Measurements from ENCODE around the gene EPB41L1.

Gene EPB41L1

DNA sequence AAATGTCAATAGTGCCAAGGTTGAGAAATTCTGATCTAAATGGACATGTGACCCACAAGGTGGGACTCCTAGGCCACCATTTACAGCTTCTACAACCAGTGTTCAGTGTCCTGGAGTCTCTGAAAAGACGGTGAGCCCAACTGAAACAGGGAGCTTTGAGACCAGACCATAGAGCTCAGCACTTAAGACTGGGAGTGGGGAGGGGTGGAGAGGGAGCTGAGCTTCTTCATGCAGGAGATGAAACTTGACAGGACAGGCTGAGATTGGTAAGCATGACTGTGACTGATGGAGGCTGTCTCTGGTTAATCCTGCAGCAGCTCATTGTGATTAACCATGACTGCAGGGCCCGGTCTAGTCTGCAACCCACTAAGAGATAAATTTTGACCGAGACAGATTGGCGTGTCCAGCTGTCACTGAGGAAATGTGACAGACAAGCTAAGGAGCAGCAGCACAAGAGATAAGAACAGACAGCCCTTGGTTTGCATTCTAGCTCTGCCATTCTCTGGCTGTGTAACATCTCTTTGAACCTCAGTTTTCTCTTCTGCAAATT lies 80.3 kb downstream of the EPB41L1 start:
- no peak for DNase-seq

DNA sequence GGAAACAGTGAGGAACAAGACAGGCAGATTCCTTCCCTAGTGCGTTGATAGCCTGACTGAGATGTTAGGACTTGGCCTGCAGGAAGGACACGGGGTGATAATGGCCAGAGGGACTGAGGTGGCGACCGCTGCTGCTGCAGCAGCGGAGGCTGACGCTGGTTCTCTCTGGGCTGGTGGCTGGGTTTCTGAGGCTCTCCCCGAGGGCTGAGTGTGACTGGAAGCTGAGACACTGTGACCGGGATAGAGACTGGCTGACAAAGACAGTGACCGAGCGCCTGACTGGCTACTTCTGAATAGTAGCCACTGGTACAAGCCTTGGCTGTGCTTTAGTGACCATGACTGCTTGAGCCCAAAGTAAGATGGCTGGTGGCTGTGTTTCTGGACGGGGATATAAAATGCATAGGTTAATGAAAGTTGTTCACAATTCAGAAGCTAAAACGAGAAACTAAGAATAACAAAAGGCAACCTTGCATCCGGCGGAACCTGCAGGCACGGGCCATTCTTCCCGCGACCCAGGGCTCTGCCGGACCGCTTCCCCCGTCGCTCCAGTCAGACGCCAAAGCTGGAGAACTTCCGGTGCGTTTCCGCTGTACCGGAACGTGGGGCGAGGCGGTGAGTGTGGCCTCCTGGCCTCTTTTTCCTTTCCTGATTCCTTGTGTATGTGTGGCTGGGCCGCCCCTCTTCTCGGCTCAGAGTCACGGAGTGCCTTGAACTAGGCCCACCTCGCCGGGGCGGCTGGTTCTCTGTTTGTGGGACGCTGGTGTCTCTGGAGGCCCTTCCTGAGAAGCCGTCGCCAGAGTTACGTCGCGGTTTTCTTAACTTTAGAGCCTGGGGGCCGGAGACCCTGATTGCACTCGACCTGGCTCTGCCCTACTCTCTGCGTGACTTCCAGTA lies 81.6 kb downstream of the EPB41L1 start, which contains the start of gene AAR2:
Gene AAR2, plus strand, starts transcription at position 587 of the 894 bp plus-strand sequence. CDS start 3,391 bp downstream, outside the sequence.
- peak; percentile 75 to 84 for DNase-seq

DNA sequence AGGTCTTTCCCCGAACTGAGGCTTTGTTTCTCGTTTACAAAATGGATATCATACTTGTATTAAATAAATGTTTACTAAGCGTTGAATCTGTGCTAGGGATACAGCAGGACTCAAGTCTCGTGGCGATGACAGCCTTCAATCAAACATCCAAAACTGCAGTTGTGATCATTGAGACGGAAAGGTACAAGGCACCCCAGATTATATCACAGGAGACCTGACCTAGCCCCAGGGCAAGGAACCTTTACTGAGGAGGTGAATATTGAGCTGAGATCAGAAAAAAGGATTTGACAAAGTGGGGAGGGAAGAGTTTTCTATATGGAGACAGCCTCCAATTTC lies 82.2 kb downstream of the EPB41L1 start:
- no peak for DNase-seq

DNA sequence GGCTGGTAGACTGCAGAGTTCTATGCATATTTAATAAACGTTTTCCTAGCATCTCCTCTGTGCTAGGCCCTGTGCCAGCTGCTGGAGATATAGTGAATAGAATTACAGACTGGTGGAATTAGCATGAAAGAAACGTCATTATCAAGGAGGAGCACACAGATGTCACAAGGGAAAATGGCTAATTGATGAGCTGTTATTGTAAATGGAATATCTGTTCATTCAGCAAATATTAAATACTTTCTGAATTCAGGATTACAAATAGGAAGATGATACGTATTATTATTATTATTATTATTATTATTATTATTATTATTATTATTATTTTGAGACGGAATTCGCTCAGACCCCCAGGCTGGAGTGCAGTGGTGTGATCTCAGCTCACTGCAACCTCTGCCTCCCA lies 82.9 kb downstream of the EPB41L1 start:
- no peak for DNase-seq

DNA sequence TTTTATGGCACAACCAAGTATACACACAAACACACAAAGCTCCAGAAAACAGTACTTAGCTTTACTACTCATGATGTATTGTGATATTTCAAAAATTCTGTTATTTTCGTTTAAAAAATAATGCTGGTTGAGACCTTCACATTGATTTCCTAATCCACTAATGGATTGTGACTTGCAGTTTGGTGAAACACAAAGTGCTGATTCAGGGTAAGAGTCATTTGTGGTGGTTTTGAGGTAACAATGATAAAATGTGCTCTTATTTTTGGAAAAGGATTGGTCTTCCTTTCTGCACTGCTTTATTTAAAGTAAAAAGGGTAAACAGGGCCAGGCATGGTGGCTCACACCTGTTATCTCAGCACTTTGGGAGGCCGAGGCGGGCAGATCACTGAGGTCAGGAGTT lies 83.6 kb downstream of the EPB41L1 start:
- DNase-seq: no peak

DNA sequence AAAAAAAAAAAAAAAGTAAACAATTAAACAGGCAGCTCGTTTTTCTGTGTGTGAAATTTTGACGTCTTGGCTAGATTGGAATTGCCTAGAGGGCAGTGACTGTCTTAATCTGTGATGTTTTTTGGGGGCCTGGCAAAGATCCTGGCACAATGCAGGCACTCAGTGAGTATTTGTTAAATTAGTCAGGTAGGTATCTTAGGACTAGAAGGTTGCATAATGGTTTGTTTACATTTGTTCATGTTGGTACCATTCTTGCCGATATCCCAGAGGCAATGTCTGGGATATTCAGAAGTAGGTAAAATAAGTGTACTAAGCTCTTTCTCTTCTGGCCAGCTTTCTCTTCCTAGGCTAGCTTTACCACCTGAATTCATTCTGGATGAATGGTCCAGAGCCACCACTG lies 84.2 kb downstream of the EPB41L1 start:
- no peak for DNase-seq

DNA sequence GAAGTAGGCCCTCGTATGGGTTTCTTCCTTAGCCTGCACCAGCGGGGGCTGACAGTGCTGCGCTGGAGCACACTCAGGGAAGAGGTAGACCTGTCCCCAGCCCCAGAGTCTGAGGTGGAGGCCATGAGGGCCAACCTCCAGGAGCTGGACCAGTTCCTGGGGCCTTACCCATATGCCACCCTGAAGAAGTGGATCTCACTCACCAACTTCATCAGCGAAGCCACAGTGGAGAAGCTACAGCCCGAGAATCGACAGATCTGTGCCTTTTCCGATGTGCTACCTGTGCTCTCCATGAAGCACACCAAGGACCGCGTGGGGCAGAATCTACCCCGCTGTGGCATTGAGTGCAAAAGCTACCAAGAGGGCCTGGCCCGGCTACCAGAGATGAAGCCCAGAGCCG lies 85.5 kb downstream of the EPB41L1 start:
- no peak for DNase-seq

DNA sequence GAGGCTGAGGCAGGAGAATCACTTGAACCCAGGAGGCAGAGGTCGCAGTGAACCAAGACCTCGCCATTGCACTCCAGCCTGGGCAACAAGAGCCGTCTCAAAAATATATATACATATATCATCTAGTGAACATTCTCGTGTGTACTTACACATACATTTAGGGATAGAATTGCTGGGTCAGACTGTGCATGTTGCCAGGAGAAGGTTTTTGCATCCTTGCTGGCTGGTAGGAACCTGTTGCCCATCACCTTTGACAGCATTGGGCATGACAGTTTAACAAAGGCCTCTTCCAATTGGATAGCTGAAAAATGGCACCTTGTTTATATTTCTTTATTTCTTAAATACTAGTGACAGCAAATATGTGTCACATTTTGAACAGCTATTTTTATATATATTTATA lies 87.1 kb downstream of the EPB41L1 start:
- DNase-seq: no peak

DNA sequence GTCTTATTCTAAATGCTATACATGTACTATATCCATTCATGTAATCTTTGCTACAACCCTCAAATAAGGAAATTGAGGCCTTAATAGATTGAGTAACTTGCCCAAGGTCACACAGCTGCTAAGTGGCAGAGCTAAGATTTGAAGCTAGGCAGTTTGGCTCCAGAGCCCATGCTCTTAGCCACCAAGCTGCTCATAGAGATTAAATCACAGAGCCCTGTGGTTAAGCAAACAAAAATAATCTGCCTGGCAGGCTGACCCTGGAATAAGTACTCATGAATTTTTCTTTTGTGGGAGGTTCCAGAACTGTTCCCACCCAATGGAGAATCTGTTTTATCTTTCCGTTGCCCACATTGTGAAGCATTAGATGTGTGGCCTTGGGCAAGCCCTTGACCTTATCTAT lies 89.2 kb downstream of the EPB41L1 start:
- no peak for DNase-seq

DNA sequence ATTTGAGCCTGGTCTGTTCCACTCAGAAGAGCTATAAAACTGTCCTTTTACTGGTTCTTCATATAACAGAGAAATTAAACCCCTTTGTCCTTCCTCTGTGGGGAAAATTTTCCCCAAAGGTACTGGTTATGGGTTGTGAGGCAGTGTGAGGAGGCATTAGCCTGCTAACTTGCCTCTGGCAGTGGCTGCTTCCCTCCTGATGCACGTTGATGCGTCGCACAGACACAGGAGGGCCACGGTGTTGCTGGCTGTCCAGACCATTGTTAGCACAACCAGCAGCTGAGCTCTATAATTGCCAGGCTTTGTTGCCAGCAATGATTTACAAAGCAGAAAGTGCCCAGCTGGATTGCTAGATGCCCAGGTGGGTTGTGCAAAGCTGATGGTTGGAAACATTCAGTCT lies 91.9 kb downstream of the EPB41L1 start:
- DNase-seq: peak in 1 of 2 experiments; percentile 29

DNA sequence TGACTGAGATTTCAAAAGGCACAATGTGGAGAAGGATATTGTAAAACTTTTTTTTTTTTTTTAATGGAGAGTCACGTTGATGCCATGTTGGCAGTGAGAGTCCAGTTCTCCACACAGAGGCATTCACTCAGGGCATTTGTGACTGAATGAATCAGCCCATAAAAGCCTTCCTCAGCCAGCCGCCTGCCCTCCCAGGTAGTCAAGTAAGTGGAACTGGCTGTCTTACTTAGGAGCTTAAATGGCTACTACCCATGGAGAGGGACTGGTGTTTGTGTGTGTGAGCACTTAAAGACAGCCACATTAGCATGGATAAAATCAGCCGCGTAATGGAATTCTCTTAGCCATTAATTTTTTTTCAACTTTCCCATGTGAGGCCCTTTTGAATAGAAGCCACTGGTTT lies 94.3 kb downstream of the EPB41L1 start:
- no peak for DNase-seq

DNA sequence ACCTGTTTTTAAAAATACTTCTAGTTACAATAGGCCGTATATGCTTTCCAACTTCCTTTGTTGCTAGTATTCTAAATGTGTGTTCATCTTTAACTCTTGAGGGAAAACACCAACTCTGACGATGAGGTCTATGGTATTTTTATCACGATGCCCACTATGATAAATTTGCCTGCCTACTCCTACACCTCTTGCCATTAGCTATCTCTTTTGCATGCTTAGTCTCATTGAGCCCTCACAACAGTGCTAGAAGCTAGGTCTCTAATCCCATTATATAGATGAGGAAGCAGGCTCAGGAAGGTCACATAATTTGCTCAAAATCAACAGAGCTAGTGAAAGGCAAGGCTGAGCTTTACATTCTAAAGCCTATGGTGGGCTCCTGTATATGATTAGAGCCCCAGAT lies 94.9 kb downstream of the EPB41L1 start:
- DNase-seq: no peak

DNA sequence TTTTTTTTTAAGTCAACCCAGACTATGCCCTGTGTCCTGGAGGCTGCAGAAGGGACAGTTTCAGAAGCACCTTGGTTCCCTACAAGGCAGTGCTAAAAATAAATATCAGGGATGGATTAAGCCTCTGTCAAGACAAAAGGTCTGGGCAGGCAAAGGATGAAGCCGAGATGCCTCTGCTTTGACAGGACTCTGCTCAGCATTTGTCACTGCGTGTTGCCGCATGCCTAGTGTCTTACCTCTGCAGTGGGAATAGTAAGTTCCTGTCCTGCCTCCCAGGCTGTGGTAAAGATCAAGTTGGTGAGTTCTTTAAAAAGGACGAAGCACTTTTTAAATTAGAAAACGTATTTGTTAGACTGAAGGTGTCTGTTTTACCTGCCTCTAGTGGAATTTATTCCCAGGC lies 96.9 kb downstream of the EPB41L1 start:
- no peak for DNase-seq

DNA sequence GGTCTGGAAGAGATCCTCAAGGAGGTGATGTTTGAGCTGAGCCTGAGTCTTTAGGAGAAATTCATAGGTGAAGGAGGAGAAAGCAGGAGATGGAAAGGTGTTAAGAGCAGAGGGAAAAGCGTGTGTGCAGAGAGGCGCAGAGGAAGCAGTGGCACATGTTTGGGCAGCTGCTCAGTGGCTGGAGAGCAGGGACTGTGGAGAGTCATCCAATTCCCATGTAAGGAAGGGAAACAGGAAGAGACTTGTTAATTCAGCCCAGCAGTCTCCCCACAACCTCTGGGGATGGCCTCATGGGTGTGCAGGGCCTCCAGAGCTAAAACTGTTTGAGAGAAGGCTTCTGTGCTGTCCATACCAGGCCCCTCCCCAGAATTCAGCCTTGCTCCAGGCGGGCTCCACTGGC lies 98.0 kb downstream of the EPB41L1 start:
- no peak for DNase-seq

DNA sequence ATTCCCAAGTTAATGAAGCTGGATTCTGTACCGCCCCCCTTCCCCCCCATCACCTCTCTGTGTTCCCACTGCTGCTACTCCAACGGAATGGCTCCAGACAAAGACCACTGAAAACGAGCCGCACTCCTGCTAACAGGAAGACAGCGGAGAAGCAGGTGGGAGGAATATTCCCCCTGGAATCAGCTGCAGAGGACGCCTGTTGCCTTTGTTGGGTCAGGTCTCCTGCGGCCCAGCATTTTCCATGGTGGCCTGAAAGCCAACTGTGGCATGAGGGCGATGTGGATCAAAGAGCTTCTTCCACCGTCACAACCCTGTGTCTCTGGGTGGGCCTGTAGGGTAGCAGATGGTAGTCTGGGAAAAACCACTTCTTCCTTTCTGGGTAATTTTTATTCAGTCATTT lies 98.5 kb downstream of the EPB41L1 start:
- no peak for DNase-seq

DNA sequence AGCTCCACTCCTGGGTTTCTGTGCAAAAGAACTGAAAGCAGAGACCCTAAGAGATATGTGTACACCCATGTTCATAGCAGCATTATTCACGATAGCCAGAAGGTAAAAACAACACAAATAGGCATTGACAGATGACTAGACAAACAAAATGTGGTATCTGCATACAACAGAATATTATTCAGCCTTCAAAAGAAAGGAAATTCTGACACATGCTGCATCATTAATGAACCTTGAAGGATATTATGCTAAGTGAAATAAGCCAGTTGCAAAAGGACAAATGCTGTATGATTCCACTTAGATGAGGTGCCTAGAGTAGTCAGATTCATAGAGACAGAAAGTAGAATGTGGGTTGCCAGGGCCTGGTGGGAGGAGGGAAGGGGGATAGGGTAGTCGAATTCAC lies 99.5 kb downstream of the EPB41L1 start:
- no peak for DNase-seq

DNA sequence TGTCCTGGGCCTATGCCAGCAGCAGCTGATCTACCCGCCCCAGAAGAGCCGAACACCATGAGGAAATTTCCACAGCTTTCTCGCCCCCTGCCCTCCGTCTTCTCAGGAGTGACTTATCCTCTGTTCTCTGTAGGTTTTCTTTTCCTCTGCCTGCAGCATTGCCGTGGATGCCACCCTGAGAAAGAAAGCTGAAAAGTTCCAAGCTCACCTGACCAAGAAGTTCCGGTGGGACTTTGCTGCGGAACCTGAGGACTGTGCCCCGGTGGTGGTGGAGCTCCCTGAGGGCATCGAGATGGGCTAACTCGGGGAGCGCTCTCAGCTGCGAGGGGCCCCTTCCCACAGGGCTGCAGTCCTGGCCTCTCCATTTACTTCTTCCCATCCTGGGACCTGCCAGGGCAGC lies 100.9 kb downstream of the EPB41L1 start:
- no peak for DNase-seq

DNA sequence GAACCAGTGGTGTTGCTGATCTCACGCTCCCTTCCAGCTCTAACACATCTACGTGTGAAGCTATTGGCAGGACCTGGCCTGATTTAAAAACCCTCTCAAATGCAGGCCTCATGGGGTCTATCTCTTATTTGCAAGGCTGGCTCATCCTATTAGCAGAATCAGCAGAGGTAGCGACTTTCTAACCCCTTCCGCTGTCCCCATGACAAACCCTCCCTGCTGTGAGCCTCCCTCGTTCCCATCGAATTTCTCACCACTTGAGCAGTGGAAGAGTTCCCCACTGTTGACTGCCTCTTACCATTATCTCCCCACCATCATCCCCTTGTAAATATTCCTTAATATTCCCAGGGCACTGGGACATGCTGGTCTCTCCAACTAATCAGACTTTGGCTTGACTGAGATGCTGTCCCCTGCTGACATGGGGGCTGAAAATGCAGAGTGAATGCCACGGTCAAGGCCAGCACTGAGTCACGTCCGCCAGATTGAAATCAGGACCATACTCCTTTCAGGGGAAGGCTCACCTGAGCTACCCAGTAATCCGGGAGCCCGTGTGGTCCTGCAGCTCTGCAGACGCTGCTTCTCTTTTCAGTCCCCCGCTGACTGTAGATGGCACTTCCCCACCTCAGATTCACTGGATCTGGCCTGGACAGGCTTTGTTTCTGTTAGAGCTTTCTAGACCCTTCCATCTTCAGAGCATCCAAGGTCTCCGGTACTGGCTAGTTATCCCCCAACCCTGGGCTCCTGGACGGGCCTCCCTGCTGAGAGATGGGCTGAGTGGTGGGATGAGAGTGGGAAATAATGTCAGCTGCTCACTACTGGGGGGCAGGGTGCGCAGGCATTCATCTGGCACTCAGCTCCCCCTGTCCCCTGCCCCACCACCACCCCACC lies 104.9 kb downstream of the EPB41L1 start:
- no peak for DNase-seq

DNA sequence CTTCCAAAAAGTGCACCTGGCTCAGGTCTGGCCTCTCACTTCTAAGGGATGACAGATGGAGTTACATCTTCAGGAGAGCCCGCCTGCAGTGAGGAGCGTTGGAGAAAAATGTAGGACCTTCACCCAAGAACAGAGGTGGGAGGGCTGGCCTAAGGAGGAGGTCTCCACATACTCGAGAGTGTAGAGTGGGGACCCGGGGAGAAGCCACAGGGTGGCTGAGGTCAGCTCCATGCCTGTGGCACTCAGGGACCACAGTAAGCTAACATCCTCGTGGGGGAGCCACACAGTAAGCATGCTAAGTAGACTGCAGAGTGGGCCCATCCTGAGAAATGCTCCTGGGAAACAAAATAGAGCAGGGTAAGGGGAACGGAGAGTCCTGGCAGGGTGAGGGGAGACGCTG lies 105.8 kb downstream of the EPB41L1 start:
- DNase-seq: no peak

DNA sequence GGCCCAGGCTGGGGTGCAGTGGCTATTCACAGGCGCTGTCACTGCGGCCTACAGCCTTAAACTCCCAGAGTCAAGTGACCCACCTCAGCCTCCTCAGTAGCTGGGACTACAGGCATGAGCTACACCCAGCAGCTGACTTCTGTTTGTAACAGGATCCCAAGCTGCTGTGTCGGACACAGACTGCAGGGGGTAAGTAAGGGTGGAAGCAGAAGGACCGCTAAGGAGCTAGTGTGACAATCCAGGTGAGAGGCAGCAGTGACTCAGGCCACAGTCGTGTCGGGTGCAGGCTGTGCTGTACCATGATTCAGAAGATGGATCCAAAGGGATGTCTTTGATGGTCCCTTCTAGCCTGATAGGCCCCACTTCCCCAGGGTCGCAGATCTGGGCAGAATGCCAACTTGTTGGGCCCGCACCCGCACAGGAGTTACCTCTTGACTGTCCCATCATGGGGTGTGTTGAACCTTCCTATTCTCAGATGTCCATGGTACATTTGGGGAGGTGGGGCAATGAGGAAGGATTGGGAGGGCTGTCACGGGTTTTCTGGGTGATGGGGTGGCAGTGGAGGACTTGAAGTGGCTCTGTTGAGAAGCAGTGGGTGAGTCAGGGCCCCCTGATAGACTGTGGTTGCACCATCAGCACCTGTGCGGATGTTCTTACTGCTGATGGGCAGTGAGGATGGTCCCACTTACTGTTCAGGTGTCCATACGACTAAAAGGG lies 107.0 kb downstream of the EPB41L1 start:
- no peak for DNase-seq

DNA sequence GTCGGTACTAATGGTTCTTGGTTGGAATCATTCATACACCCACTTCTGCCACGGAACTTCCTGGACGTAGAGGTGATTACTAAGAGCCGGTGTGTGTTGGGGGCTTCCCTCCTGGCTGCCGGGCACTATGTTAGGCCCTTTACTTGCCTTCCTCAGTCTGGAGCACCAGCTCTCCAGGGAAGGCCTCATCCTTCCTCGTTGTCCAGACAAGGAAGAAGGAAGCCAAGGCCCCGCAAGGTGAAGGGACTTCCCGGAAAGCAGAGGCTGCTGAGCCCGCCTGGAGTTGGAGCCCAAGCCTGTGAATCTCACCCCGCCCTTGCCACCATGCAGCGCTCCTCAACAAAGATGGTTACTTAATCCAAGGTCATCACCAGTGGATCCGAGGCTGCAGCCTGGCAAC lies 107.9 kb downstream of the EPB41L1 start:
- DNase-seq: no peak

DNA sequence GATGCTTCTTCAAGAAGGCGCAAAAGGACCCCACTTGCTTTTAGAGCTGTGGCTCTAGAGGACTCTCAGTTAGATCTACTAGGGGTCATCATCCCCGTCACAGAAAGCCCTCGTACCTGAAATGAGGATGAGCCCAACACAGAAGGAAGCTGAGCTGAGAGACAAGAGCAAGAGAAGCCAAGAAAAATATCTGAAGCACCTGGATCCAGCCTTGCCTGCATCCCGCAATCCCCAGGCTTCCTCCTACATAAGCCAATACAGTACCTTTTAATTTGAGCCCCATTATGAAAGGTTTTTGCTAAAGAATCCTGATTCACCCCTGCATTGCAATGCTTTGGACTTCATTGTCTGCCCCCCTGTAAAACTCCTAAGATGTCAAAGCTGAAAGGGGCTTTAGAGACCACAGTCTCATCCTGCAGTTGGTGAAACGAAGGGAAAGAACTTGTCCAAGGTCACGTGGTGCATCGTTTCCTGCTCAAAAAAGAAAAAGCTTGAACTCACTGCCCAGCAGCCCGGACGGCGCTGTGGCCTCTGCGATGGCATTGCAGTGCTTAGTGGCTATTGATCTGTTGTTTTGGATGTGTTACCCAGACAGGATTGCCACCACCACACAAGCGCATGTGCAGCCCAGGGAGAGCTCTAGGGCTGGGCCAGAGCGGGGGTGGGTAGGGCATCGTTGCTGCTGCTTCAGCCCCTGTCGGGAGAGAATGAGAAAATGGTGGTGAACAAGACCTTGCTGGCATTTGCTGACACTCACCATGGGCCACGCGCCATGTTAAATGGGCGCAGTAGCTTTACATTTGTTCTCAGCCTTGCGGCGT lies 110.1 kb downstream of the EPB41L1 start:
- DNase-seq: no peak

Data from NCI-H1930 (cell line).